Esophagus squamous epithelium (tissue), 4 donors: ENCODE data around the gene GTSF1L.

Experiments used
- CTCF ChIP-seq, 6 experiments: fragments of 450-650 bp in 4 of 6; fragments of 200-600 bp in 2 of 6; sonication (generic) in 2 of 6; IDR thresholded peaks; one replicate each; pipeline ENCODE4 v1.5.1; 2016 to 2019; ENCODE audit warnings: antibody characterized with exemption in 6 of 6, mild to moderate bottlenecking in 4 of 6, moderate library complexity in 4 of 6
- POLR2A ChIP-seq, 4 donors: fragments of 450-650 bp; IDR thresholded peaks; one replicate each; pipeline ENCODE4 v1.6.1; 2017; ENCODE audit warnings: antibody characterized with exemption in 4 of 4, mild to moderate bottlenecking in 4 of 4, moderate library complexity in 3 of 4

- TF ChIP-seq CTCF (IDR thresholded peaks at IDR 0.05) (no peak), POLR2A (IDR thresholded peaks at IDR 0.05) (no peak)
Measured at GRCh38 chr20:43752561-43753301, 25.9 kb upstream of the GTSF1L start.
